Esophagus mucosa (tissue), 1 donor: ENCODE measurements around the gene DDX27. TPM values are rescaled to one million over a fixed set of nuclear protein-coding genes. Genes with fewer than 3 reads are reported as not detected.

Experiments
- ATAC-seq: fragments of 200-7000 bp; cut with Tn5 transposase; one replicate; pipeline ENCODE4 v1.9.1; 2020
- total RNA-seq: library from RNA; stranded (reverse); gene quantifications from one replicate; pipeline ENCODE4 v1.2.4, GENCODE V29; 2023
- donor health status: DM: yes; HTN: yes; CAD: no.

The DDX27 gene
- total RNA-seq, 1 donor from 2014 or later, result 24.7 TPM

DNA sequence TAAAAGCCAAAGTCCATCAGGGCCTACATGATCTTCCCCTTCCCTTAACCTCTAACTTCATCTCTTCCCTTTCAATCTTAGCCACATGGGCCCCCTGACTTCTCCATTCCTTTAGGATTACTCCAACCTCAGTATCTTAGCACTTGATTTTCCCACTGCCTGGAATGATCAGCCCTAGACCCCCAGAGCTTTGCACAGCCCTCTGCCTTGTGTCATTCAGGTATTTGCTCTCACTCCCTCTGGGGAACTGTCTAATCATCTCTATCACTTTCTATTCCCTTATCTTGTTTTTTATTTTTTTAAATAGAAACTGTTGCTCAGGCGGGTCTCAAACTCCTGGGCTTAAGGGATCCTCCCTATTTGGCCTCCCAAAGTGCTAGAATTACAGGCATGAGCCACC is 72.0 kb downstream of the DDX27 start:
- peak; percentile 2 for ATAC-seq

DNA sequence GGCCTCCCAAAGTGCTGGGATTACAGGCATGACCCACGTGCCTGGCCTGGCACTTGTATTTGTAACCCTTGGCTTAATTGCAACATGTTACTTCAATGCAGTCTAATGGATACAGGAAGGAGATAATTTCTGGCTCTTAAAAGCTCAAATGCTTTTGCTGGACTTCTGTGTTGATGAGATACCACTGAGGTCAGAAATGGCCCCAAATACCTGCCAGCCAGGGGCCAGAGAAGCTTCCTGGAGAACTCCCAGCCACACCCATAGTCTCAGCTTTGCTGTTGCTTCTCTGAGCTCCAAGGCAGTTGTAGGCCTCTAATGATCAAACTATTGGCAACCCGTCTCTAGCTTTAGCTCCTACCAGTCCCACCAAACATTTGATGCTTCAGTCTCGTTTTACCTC is 72.8 kb downstream of the DDX27 start:
- no peak for ATAC-seq

DNA sequence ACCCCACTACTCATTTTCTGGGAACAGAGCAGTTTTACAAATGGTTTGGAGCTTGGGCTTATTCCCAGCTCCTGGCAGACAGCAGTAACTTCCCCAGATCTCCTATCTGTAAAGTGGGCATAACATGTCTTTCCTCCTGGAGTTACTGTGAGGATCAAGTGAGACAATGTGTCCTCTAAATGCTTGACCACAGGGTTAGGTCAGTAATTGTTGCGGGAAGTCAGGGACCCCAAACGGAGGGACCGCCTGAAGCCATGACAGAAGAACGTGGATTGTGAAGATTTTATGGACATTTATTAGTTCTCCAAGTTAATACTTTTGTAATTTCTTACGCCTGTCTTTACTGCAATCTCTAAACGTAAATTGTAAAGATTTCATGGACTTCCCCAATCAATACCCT is 73.9 kb downstream of the DDX27 start:
- no peak for ATAC-seq

Other genes with a start within 250 kb of the DDX27 start
- gene CSE1L, start 173.1 kb upstream of the DDX27 start, total RNA-seq, result 62.2 TPM
- gene STAU1, start 31.1 kb upstream of the DDX27 start, total RNA-seq, result 55.8 TPM
- 10.7 TPM for gene ZNFX1, start 58.6 kb downstream of the DDX27 start, total RNA-seq